Transverse colon (tissue), 4 donors: ENCODE measurements around the gene SARDH. TPM values are rescaled to one million over a fixed set of nuclear protein-coding genes. Genes with fewer than 3 reads are reported as not detected.

Source experiments
- DNase-seq: peaks from one replicate; pipeline ENCODE4 v3.0.0-alpha.2; 2019
- H3K27ac ChIP-seq, 4 donors: fragments of 200-600 bp; sonication (generic); 2 replicates each; pipeline ENCODE4 v1.5.1; 2016 to 2018; ENCODE audit warnings: inconsistent platforms in 4 of 4
- H3K27me3 ChIP-seq: fragments of 200-600 bp; sonication (generic); 2 replicates; pipeline ENCODE4 v1.5.1; 2017; ENCODE audit warnings: inconsistent platforms
- H3K36me3 ChIP-seq, 4 donors: fragments of 200-600 bp; sonication (generic); 2 replicates each; pipeline ENCODE4 v1.5.1; 2017 to 2019; ENCODE audit warnings: inconsistent platforms in 4 of 4
- H3K4me1 ChIP-seq, 4 donors: fragments of 200-600 bp; sonication (generic); 2 replicates each; pipeline ENCODE4 v1.5.1; 2017 to 2020; ENCODE audit warnings: inconsistent platforms in 4 of 4
- H3K4me3 ChIP-seq, 4 donors: fragments of 200-600 bp; sonication (generic); 1 replicate in 1 of 4; 2 replicates in 3 of 4; pipeline versions ENCODE4 v1.5.1 to v1.6.1; 2017 to 2019; ENCODE audit warnings: inconsistent platforms in 4 of 4
- H3K9me3 ChIP-seq, 2 donors: fragments of 200-600 bp; sonication (generic); 2 replicates each; pipeline ENCODE4 v1.5.1; 2017 to 2019; ENCODE audit warnings: inconsistent platforms in 2 of 2
- EP300 ChIP-seq: sonication (generic); formaldehyde crosslinking; IDR thresholded peaks from one replicate; pipeline ENCODE4 v1.6.1; 2017; ENCODE audit warnings: antibody characterized with exemption, low read depth
- POLR2A ChIP-seq: fragments of 450-650 bp; IDR thresholded peaks from one replicate; pipeline ENCODE4 v1.6.1; 2016; ENCODE audit warnings: antibody characterized with exemption, mild to moderate bottlenecking, moderate library complexity
- POLR2AphosphoS5 ChIP-seq, 3 donors: sonication (generic); formaldehyde crosslinking; IDR thresholded peaks; one replicate each; pipeline ENCODE4 v1.6.1; 2016; ENCODE audit warnings: antibody characterized with exemption in 3 of 3
- WGBS, 2 donors: methylation state at CpG; one replicate each; pipeline ENCODE4 v1.1.5; 2018; ENCODE audit warnings: low coverage in 1 of 2; 5-methylcytosine and 5-hydroxymethylcytosine counted together
- in situ Hi-C, 4 donors: fragments of 200-750 bp; cut with MboI; loops; one replicate each; pipeline versions ENCODE4 v1.15.0 to v1.15.1; 2017; ENCODE audit warnings: low sequenced_read_pairs in 3 of 4, low pct_ligation_motif_present in 1 of 4, low pct_unique_long_range_greater_than_20kb in 1 of 4
- intact Hi-C: fragments of 100-400 bp; cut with DNase I; formaldehyde crosslinking; loops from one replicate; pipeline ENCODE4 v1.15.1; 2023; ENCODE audit warnings: low total_unique reads
- total RNA-seq, 4 donors: library from RNA; depleted of rRNA; stranded (reverse); fragments of >200 nt; gene quantifications; one replicate each; pipeline ENCODE4 v1.1.0, GENCODE V29; 2016
- TF ChIP-seq, protein P1 (sequence below), 5 experiments: fragments of 200-600 bp in 3 of 5; fragments of 450-650 bp in 2 of 5; sonication (generic) in 3 of 5; IDR thresholded peaks; 1 replicate in 2 of 5; 2 replicates in 3 of 5; pipeline ENCODE4 v1.5.1; 2016 to 2017; ENCODE audit warnings: antibody characterized with exemption in 5 of 5, inconsistent platforms in 3 of 5, mild to moderate bottlenecking in 2 of 5, moderate library complexity in 1 of 5

Gene SARDH
- total RNA-seq, 4 donors from 2014 or later: 0.68 to 1.1 (median 0.95) TPM; not detected in 1

DNA sequence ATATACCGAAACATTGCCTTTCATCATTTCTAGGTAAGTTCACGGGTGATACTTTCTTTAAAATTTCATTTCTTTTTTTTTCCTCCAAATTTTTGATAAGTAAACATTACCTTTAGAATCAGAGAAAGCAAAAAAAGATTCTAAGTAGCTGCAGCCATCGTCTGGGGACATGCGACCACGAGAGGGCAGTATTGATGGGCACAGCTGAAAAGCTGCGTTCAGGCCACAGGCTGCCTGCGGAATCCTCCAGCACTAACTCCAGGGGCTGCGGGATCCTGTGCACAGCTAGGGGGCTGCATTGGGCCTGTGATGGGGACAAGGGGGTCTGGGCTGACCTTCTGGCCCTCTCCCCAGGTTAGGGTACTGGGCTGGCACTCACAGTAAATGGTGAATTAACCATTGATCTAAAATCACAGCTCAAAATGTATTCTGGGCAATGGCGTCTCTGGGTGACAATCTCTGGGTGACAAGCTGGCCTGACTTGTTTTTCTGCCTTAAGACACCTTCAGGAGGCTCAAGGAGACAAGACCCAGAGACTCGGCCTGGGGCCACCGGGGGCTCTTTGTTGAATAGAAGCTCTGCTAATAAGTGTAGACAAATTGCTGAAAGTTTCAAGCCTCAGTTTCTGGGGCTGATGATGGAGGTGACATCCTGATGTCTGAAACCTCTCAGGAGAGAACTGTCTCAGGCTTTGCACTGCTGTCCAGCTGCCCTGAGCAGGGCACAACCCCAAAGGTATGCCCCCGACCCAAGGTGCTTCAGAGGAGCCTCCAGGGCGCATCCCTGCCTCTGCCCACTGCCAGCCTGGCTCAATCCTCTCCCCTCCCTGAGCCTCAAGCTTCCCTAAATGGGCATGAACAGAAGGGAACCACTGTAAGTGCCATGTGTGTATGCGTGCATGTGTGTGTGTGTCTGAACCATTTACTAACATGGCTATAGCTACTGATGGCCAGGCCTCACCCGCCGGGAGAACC is 44.3 kb upstream of the SARDH start:
- Histone ChIP-seq H3K36me3 (no peaks in the 10 kb centered on the region), H3K4me3 (no peak overlapping the region), H3K27me3 (no peaks in the 10 kb centered on the region), H3K9me3 (no peaks in the 10 kb centered on the region), H3K4me1 (peaks cover 0 to 1% (median under 1%) of the 10 kb centered on the region in 4 donors), H3K27ac (no peak overlapping the region)
- DNase-seq: peak; percentile 76
- no peak for TF ChIP-seq POLR2AphosphoS5 (IDR thresholded peaks at IDR 0.05)
- no peak for TF ChIP-seq POLR2A
- TF ChIP-seq EP300: no peak
- TF ChIP-seq, protein P1, sequence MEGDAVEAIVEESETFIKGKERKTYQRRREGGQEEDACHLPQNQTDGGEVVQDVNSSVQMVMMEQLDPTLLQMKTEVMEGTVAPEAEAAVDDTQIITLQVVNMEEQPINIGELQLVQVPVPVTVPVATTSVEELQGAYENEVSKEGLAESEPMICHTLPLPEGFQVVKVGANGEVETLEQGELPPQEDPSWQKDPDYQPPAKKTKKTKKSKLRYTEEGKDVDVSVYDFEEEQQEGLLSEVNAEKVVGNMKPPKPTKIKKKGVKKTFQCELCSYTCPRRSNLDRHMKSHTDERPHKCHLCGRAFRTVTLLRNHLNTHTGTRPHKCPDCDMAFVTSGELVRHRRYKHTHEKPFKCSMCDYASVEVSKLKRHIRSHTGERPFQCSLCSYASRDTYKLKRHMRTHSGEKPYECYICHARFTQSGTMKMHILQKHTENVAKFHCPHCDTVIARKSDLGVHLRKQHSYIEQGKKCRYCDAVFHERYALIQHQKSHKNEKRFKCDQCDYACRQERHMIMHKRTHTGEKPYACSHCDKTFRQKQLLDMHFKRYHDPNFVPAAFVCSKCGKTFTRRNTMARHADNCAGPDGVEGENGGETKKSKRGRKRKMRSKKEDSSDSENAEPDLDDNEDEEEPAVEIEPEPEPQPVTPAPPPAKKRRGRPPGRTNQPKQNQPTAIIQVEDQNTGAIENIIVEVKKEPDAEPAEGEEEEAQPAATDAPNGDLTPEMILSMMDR (IDR thresholded peaks at IDR 0.05): peak; percentile 72 to 81 (median 79)
- intact Hi-C loops: no loop called here
- WGBS, 2 donors: 45 to 66% methylated on average over 2 to 16 of the region's 16 CpGs
- in situ Hi-C loops: loop anchor here in 2 of 4 donors (25.0 kb wide), 1 partner anchor 330 kb away; no protein-coding TSS in a partner anchor

DNA sequence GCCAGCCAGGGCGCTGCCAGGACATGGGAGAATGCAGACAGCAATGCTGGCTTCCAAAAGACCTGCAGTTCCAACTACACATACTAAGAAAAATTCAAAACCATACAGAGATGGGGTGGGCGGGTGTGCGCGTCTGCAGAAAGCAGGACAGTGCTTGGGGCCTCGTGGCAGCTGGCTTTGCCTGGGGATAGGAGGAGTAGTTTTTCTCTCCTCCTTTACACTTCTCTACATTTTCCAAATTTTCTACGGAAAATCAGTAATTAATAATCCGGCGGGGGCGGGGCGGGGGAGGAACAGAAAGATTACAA is 43.6 kb upstream of the SARDH start:
- 87 to 91% methylated on average over 8 to 10 of the region's 10 CpGs for whole genome bisulfite sequencing, 2 donors
- no peak for DNase-seq
- Histone ChIP-seq H3K9me3 (no peaks in the 10 kb centered on the region), H3K4me3 (no peak overlapping the region), H3K27me3 (no peaks in the 10 kb centered on the region), H3K36me3 (no peaks in the 10 kb centered on the region), H3K27ac (no peak overlapping the region), H3K4me1 (no peaks in the 10 kb centered on the region)
- TF ChIP-seq, protein P1 (IDR thresholded peaks at IDR 0.05): no peak
- TF ChIP-seq POLR2AphosphoS5 (IDR thresholded peaks at IDR 0.05) (no peak), EP300 (no peak), POLR2A (no peak)
- in situ Hi-C loops (loop anchor here in 2 of 4 donors (25.0 kb wide), 1 partner anchor 331 kb away; no protein-coding TSS in a partner anchor), intact Hi-C loops (no loop called here)

DNA sequence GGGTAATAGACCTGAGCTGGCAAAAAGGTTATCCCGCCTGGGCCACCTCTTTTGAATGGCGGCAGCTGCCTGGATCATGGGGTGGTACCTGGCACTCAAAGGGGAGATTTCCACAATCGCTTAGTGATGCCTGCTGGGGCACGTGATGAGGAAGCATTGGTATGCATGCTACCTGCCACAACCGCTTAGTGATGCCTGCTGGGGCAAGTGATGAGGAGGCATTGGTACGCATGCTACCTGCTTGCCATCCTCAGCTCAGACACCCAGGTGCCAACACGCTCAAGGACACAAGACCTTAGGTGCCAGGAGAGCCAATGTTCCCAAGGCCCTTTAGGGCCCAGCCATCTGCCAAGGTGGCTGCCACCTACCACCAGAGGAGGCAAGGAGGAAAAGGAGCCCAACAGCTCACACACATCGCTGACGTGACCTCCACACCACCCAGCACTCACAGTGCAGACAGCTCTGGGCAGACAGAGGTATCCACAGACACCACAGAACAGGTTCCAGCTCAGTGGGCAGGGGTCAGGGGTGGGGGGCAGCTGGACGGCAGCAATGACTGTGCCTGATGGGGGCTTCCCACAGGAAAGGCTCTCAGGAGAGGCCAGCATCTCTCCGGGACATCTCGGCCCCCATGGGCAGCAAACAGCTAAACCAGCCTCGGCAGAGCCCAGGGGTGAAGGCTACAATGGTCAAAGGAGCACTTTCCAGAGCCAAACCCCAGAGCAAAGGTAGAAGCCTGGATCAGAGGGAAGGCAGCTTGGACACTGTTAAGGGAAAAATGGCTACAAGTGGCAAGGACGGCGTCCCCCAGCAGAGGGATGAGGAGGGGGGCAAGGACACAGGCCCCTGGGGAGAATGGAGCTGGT is 43.0 kb upstream of the SARDH start:
- in situ Hi-C loops: loop anchor here in 2 of 4 donors (25.0 kb wide), 1 partner anchor 331 kb away; no protein-coding TSS in a partner anchor
- H3K36me3 ChIP-seq: no peaks in the 10 kb centered on the region

More for the DNA sequence above, 43.0 kb upstream of the SARDH start:
- intact Hi-C loops: no loop called here
- WGBS, 2 donors: 97% methylated on average over 15 of the region's 15 CpGs; no CpG with 5 or more reads in 1 of the 2 donors
- TF ChIP-seq POLR2A (no peak), POLR2AphosphoS5 (IDR thresholded peaks at IDR 0.05) (no peak), EP300 (no peak)
- TF ChIP-seq, protein P1 (IDR thresholded peaks at IDR 0.05): no peak
- H3K27me3 ChIP-seq: no peaks in the 10 kb centered on the region
- no peaks in the 10 kb centered on the region for H3K4me1 ChIP-seq
- no peak overlapping the region for H3K27ac ChIP-seq
- no peak for DNase-seq
- no peaks in the 10 kb centered on the region for H3K9me3 ChIP-seq
- no peak overlapping the region for H3K4me3 ChIP-seq
